ENCODE measurements around the gene PDK3.
A peak's percentile ranks its signal among the peaks of the same experiment; 100 is the strongest.

PDK3 gene

DNA sequence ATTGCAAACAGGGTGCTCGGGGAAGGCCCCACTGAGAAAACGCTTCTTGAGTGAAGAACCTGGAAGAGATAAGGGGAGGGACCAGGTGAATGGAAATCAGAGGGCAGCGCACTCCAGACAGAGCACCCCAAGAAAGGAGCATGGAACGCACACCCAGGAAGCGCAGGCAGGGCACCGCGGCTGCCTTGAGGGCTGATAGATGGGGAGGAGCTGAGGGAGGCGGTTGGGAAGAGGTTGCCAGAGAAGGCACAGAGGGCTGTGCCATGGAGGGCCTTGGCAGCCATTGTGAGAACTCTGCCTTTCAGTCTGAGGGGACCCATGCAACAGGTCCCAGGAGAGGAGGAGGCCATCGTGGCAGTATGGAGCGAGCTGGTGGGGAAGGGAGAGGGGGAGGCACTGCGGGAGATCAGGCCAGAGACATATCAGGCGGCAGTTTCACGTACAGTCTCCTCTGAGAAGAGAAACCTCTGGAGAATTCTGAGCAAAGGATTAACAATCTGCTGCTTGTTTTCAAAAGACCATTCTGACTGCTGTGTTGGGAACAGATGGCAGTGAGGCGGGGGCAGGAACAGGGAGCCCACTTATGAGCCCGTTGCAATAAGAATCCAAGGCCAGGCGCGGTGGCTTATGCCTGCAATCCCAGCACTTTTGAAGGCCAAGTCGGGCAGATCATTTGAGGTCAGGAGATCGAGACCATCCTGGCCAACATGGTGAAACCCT lies 98.4 kb downstream of the PDK3 start:
- no peak for DNase-seq

DNA sequence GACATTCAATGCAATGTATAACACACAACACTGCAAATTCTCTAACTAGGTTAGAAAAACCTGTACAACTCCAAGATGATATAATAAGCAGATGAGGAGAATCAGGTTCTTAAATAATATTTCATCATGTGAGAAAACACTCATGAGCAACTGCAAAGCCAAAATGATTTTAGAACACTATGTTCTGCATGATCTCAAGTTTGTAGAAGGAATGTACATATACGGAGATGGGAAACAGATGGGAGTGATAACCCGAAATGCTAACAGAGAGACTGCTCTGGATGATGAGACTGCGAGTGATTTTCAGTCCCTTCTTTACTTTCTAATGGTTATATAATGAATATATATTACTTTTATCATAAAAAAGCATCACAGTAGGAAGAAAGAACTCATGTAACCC lies 101.2 kb downstream of the PDK3 start:
- no peak for DNase-seq

DNA sequence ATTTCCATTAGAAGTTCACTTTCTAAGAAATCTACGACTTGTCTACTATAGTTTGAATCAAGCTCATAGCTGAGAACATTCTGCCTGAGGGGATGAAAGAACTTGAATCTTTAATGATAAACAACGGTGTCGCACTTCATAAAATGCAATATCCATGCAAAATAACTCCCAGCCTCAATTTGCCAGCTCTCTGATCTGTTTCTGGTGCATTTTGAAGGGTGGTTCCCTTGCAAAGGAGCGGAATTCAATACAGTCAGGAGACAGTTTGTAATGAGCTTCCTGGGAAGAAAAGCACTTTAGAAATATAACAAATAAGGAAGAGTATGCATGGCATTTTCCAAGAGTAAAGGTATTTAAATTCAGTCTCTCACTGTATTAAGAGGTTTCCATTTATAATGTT lies 102.1 kb downstream of the PDK3 start:
- no peak for DNase-seq

DNA sequence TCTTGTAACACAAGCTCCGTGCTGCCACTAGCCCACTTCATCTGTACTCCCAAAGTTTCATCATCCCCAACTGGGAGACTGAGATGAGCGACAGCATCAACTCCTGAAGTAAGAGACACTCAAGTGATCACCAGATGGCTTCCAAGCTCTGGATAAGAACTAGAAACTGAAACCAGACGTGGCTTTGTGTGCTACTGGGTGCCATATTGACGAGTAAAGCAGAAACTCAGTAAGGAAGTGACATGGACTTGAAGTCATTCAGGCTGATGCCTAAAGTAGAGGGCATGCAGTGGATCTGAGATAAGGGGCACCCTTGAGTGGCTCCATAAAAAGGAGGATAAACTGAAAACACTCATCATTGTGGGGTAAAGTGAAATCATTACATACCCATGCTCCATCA lies 109.7 kb downstream of the PDK3 start:
- peak; percentile 20 for DNase-seq

DNA sequence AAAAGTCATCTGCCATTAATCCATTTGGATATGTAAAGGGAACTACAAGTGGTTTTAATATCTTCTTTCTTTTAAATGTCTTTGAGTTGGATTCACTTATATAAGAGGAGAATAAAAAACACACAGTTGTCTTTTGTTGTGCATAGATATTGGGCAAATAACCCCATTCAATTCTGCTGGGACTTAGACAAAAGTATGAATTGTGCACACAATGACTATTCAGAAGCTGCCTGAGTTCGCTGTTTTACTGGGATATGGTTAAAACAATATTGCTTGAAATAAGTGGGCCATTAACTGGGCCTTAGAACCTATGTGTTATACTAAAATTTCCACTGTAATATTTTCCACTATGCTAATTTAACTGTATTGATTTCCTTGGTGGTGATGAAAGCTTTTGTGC lies 110.4 kb downstream of the PDK3 start:
- no peak for DNase-seq

DNA sequence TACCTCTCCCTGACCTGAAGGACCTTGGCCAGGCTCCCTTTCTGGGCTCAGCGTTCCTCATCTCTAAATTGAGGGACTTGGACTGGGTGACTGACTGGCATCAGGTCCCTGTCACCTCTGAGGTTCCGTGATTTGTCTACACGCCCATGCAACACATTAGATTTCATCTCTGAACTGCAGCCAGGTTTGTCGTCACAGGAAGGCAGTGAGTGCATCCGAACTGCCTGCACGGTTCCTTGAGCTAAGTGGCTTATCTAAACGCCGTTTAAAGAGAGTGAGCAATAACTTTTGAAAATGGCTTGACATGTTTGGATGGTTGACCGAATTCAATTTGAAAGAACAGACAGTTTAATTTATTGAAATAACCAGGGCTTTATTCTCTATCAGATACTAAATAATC lies 112.0 kb downstream of the PDK3 start:
- DNase-seq, result no peak
